ENCODE data around the gene SSPN.
A peak's percentile ranks its signal among the peaks of the same experiment; 100 is the strongest.

The SSPN gene

GRCh38 chr12:26188127-26188526, 7.2 kb upstream of the SSPN start:
- no peak for DNase-seq

GRCh38 chr12:26188641-26189040, 6.7 kb upstream of the SSPN start:
- DNase-seq = no peak

DNA sequence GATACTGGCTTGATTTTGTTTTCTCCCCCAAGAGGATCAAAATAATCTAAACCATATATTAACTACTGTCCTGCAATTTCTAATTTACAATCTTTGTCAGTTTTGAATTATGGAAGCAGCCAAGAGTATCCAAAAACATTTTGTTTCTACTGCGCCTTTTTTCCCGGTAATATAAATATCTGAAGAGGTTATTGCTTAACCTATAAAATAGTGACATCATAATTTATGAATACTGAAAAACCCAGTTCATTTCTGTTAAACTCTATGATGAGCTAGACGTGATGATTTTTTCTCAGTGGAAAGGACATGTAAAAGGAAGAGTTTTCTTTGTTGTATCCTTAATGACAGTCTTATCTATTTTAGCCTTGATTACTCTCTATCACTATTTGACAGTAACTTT, 3.2 kb upstream of the SSPN start:
- no peak for DNase-seq

DNA sequence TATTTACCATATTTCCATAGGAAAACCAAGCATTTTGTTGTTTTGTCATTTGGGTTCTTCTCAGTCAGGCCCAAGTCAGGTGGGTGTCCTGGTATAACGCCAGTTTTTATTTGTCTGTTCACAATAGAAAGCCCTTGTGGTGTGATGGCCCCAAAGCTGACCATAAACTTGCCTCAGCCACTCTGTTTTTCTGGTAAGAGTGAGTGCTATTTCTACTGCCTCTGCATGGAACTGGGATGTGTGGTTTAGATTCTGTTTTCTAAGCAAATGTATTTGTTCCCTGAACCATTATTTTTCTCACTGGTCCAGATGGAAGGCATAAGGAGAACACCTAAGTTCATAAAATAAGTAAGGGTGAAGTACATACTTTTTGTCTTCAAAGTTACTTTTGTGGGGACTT, 1.8 kb upstream of the SSPN start:
- DNase-seq = no peak

DNA sequence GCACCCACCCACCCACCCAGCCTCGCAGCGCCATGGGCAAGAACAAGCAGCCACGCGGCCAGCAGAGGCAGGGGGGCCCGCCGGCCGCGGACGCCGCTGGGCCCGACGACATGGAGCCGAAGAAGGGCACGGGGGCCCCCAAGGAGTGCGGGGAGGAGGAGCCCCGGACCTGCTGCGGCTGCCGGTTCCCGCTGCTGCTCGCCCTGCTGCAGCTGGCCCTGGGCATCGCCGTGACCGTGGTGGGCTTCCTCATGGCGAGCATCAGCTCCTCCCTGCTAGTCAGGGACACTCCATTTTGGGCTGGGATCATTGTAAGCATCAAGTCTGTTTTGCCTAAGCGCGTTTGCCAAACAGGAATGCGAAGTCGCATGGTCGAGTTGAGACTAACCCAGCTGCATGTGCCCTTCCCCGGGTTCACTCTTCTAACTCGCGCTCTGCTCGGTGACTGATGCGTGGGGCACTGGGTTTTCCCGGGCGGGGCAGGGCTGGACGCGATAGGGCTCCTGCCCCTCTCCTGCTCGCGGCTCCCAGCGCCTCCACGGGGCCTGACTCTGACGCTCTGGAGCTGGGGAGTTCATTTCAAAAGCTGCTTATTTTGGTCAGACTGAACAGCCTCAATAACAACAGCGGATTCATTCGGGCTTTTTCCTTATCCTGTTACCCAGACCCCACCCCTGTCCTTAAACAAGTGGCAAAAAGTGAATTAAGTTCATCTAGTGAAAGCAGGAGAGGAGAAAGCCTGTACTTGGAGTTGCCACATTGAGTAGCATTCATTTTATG, 458 bp downstream of the SSPN start:
- DNase-seq = peak in 1 of 2 donors; percentile 7

- no peak for DNase-seq
These were observed 996 bp downstream of the SSPN start for GRCh38 chr12:26196421-26196716.

DNA sequence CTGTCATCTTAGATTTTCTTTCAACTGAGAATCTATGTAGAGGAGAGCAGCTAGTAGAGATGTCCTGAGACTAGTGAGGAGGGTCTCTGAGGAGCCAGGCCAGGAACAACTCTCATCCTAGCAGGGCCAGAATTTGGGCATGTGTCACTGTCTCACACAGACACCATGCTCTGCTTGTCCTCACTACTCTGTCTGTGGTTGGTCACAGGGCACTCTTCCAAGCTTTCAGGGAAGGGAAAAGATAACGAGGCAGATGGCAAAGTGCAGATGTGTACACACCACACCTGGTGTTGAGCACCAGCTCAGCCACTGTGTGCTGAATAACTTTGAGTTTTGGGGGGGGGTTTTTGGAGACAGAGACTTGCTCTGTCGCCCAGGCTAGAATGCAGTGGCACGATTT, 2.5 kb downstream of the SSPN start:
- no peak for DNase-seq

GRCh38 chr12:26198742-26199141, 3.4 kb downstream of the SSPN start:
- DNase-seq = no peak

- DNase-seq = no peak
These were observed 7.9 kb downstream of the SSPN start for GRCh38 chr12:26203167-26203780.

GRCh38 chr12:26204612-26205289, 9.4 kb downstream of the SSPN start:
- no peak for DNase-seq

DNA sequence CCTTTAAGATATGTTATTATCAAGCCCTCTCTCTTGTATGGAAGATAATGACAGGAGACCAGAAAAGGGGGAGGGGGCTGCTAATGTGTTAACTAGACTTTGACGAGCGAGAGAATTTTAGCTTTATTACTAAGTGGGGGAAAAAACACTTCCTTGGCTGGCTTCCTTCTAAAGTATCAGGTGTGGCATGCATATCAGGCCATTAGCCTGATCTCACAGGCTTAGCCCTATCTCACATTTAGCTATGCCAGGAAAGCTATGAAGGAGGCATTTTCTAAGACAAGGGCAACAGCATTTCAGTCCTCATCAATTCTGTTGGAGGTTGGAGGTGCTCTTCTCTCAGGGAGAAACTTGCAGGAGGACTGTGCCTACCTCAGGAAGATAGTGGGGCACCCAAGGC, 9.9 kb downstream of the SSPN start:
- DNase-seq = no peak

DNA sequence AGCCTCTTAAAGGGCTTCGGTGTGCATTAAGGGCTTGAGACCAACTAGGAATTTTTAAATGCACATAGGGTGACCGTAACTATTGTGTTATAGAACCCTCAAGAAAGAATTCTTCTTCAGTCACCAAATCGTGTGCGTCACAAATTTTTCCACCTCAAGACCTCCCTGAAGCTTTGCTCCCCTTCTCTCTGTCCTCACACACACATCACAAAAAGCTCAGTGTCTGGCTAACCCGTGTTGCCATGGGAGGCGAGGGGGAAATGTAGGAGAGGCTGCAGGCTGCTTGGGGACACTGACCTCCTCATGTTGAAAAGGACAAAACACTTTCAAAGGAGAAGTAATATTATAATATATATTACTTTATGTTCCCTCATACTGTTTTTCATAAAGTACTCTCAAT, 10.6 kb downstream of the SSPN start:
- DNase-seq = no peak

DNA sequence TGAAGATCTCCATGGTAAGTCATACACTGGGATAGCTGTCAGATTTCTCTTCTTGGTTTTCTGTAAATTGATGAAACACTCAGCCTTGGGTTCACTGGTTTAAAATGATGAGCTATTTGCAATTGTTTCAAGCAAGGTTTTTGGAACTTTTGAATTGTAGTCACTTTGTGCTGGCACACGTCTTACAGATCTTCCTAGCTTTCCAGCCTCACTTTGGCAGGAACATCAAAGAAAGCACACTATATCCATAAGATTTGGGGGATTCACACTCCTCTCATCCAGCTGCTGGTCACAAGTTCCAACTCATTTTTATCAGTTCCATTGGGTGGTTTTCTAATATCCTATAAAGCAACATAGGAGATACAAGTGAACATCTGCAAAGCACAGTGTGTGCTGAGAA, 16.0 kb downstream of the SSPN start:
- no peak for DNase-seq

DNA sequence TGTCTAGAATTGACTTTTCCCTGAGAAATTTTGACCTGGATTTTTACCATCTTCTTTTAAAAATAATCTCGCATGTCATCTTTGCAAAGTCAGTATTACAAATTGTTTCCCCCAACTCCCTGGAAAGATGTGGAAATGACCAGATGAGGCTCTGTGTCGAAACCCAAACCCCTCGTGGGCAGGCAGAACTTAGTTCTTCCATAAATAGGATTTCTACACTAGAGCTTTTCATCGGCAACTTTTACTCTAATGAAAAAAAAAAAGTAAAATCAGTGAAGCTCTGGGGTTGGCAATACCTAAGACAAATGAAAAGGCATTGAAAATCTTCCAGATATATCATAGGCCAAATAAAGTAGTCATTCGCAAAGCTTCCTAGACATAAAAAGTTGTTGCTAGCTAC, 17.0 kb downstream of the SSPN start:
- DNase-seq = no peak

DNA sequence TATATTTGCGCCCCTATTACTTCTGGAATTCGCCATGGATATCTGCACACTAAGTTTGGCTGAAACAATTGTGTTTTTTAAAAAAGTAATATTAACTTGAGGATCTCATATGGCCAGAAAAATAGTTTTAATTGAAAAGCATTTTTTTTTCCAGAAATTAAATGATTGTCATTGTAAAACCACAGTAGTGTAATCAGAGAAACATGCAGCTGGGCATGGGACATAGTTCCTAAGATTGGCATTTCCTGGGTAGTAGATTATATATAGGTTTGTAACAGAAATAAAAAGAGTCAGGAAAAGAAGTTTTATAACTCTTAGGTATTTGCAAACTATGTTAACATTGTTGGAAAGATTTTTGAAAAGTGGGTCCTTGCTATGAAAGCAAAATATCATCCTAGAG, 17.6 kb downstream of the SSPN start:
- DNase-seq = no peak

GRCh38 chr12:26214121-26214520, 18.7 kb downstream of the SSPN start:
- no peak for DNase-seq

- no peak for DNase-seq
These were observed 24.4 kb downstream of the SSPN start for GRCh38 chr12:26219736-26220135.

GRCh38 chr12:26224657-26225056, 29.3 kb downstream of the SSPN start:
- DNase-seq = no peak

GRCh38 chr12:26226122-26226521, 30.7 kb downstream of the SSPN start:
- no peak for DNase-seq

- no peak for DNase-seq
These were observed 31.4 kb downstream of the SSPN start for GRCh38 chr12:26226629-26227360.

DNA sequence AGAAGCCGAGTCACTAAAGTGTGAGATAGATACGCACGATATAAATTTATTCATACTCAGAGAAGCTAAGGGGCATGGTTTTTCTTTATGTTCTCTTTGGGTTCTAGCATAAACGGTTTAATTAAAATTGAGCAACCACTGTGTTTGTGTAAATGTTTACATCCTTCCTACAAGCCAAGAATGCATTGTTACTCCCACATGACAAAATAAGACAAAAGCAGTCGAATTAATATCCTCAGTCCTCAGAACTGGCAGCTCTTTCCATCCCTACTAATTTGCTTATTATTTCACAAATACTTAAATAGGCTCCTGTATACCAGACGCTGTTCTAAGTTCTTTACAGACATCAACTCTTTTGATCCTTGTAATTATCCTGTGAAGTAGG, 32.0 kb downstream of the SSPN start:
- DNase-seq = no peak

GRCh38 chr12:26229910-26230309, 34.5 kb downstream of the SSPN start:
- DNase-seq = no peak

DNA sequence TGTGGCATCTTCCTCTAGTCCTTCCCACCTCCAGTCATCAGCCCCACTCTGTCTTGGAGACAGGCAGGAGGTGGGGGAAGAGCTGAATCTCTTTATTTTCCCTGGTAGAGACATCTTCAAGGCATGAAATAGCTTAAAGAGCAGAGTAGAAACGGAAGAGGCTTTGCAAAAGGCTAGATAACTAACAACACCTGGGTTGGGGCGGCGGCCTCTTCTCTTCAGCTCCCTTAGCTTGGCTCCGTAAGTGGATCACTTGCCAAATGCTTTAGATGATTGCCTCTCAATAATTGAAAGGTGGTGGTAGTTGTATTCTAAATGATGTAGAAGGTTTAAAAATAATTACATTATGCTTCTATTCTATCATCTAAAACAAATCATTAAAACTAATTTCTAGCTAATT, 36.1 kb downstream of the SSPN start:
- DNase-seq = no peak

DNA sequence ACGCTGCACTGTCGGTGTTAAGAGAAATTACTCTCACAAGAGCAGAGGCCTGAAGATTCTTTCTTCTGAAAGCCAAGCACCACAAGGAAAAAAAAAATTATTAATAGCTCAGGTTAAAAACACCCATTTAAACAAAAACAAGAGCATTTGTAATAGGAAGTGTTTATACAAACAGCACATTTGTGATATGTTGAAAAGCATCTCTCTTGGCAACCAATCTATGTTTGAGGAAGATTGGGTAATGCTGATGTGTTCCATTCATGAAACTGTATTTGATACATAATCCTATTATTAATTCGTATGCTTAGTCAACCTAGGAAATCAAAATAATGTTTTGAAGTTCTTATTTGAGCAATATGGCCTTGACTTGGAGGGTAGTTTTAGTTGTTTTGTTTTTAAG, 36.5 kb downstream of the SSPN start:
- no peak for DNase-seq

Measured in CD4-positive, alpha-beta T cell treated with Interleukin-1 beta for 1 hour (primary cell).